Activated B cell treated with CpG ODN at 0.5 μM for 24 hours (primary cell): Measurements from ENCODE around the gene ACTR1B. TPM values are rescaled to one million over a fixed set of nuclear protein-coding genes. Genes with fewer than 3 reads are reported as not detected.
"Not testable (repeated sequence)": the region's sequence is repeated elsewhere in the genome, so short reads cannot be mapped to it uniquely, and the experiment has no call there.

Experiments used
- ATAC-seq: fragments of 200-7000 bp; cut with Tn5 transposase; one replicate; pipeline ENCODE4 v1.10.0; 2021; ENCODE audit warnings: low read depth, mild to moderate bottlenecking, moderate library complexity
- CTCF ChIA-PET: fragments of 350-600 bp; sonication (Branson Sonifier 250); formaldehyde crosslinking; loops from one replicate; lab custom pipeline; 2021; ENCODE audit warnings: antibody characterized with exemption; lab: Charles Lee
- POLR2A ChIA-PET: fragments of 350-600 bp; sonication (Branson Sonifier 250); formaldehyde crosslinking; loops from one replicate; lab custom pipeline; 2021; ENCODE audit warnings: antibody characterized with exemption; lab: Charles Lee
- DNase-seq: peaks from one replicate; pipeline ENCODE4 v3.0.0; 2022
- H3K27ac Mint-ChIP-seq: one replicate; pipeline ENCODE4 v1.8.0; 2020; ENCODE audit warnings: mixed read lengths
- H3K27me3 Mint-ChIP-seq: one replicate; pipeline ENCODE4 v1.8.0; 2021; ENCODE audit warnings: mixed read lengths
- H3K36me3 Mint-ChIP-seq: one replicate; pipeline ENCODE4 v1.8.0; 2021; ENCODE audit warnings: low read depth, mixed read lengths
- H3K4me1 Mint-ChIP-seq: one replicate; pipeline ENCODE4 v1.8.0; 2021; ENCODE audit warnings: mixed read lengths
- H3K4me3 Mint-ChIP-seq: one replicate; pipeline ENCODE4 v1.8.0; 2020; ENCODE audit warnings: mild to moderate bottlenecking, mixed read lengths
- H3K9me3 Mint-ChIP-seq: one replicate; pipeline ENCODE4 v1.8.0; 2020; ENCODE audit warnings: mixed read lengths
- intact Hi-C: fragments of 100-400 bp; cut with micrococcal nuclease; formaldehyde crosslinking; loops from one replicate; pipeline ENCODE4 v1.15.1; 2024
- total RNA-seq: library from RNA; stranded (reverse); gene quantifications from 2 replicates; pipeline ENCODE4 v1.2.3, GENCODE V29; 2022
- TF ChIP-seq, protein P1 (sequence below): fragments of 200-600 bp; IDR thresholded peaks from one replicate; pipeline ENCODE4 v1.8.0; 2022; ENCODE audit warnings: antibody characterized with exemption, mild to moderate bottlenecking

ACTR1B gene
- total RNA-seq, 1 donor from 2014 or later = 55.9 TPM

DNA sequence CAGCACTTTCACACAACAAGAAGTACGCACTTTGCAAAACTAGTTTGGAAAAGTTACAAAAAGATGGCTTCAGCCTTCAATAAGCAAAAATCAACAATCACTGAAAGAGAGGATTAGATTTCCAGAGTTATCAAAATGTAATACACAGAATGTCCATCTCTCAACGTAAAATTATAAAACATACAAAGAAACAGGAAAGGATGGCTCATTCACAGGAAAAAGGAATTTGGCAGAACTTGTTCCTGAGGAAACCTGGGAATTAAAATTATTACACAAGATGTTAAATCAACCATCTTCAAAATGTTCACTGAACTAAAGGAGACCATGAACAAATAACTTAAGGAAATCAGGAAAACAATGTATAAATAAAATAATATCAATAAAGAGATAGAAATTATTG lies 13.6 kb upstream of the ACTR1B start:
- TF ChIP-seq, protein P1, sequence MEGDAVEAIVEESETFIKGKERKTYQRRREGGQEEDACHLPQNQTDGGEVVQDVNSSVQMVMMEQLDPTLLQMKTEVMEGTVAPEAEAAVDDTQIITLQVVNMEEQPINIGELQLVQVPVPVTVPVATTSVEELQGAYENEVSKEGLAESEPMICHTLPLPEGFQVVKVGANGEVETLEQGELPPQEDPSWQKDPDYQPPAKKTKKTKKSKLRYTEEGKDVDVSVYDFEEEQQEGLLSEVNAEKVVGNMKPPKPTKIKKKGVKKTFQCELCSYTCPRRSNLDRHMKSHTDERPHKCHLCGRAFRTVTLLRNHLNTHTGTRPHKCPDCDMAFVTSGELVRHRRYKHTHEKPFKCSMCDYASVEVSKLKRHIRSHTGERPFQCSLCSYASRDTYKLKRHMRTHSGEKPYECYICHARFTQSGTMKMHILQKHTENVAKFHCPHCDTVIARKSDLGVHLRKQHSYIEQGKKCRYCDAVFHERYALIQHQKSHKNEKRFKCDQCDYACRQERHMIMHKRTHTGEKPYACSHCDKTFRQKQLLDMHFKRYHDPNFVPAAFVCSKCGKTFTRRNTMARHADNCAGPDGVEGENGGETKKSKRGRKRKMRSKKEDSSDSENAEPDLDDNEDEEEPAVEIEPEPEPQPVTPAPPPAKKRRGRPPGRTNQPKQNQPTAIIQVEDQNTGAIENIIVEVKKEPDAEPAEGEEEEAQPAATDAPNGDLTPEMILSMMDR = no peak
- POLR2A ChIA-PET = no interaction called here
- DNase-seq = no peak
- Mint-ChIP-seq H3K27me3 (no peaks in the 10 kb centered on the region), H3K36me3 (no peaks in the 10 kb centered on the region), H3K27ac (no peak overlapping the region), H3K4me1 (peaks cover 3% of the 10 kb centered on the region), H3K9me3 (no peaks in the 10 kb centered on the region), H3K4me3 (no peak overlapping the region)
- intact Hi-C loops = no loop called here
- CTCF ChIA-PET = no interaction called here
- no peak for ATAC-seq

DNA sequence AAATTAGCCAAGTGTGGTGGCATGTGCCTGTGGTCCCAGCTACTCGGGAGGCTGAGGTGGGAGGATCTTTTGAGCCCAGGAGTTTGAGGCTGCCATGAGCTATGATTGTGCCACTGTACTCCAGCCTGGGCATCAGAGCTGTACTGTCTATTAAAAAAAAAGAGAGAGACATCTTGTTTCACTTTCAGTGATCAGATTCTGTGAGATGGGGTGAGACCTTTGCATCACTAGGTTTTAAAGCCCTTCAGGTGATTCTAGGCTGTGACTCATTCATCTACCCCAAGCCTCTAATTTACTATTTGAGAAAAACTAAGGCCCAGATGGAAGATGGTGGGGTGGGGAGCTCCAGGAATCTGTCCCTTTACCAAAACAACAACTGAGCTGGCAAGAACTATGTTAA lies 12.8 kb upstream of the ACTR1B start:
- peaks cover 3% of the 10 kb centered on the region for H3K4me1 Mint-ChIP-seq
- CTCF ChIA-PET = no interaction called here
- POLR2A ChIA-PET = interaction anchor here (0.6 kb wide), 1 partner anchor 772 kb away, joined by 5 read pairs; no protein-coding TSS in a partner anchor
- no peaks in the 10 kb centered on the region for H3K36me3 Mint-ChIP-seq
- no peak overlapping the region for H3K4me3 Mint-ChIP-seq
- intact Hi-C loops = no loop called here
- TF ChIP-seq, protein P1 = no peak
- DNase-seq (no peak), ATAC-seq (no peak)
- no peaks in the 10 kb centered on the region for H3K27me3 Mint-ChIP-seq
- no peaks in the 10 kb centered on the region for H3K9me3 Mint-ChIP-seq
- no peak overlapping the region for H3K27ac Mint-ChIP-seq

DNA sequence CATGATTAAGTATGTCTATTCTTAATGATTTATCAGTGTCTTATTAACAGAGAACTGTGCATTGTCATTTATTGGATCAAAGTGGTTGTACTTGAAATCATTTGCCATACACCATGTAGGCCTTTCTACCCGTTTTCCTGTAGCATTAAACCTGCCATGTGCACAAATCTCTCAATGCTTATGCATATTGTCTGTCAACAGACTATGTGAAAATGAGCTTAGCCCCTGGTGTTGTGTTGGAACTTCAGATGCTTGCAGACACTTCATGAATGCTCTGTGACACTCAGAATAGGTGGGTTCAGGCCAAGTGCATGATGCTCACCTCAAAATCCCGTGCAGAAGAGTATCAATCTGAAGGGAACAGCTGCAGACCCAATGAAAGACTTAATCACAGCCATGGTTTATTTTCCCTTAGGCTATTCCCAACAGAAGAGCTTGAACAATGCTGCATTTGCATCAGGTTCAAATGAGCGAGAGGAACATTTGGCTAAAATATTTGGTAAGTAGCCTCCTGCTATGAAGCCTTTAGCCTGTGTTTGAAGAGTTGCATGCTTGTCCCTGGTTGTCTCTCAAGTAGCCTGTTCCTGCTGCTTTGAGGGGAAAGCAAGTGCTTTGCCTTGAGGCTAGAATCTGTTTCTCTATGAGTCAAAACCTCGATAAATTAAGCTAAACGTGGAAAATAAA lies 11.7 kb upstream of the ACTR1B start:
- no peaks in the 10 kb centered on the region for H3K27me3 Mint-ChIP-seq
- ATAC-seq (no peak), DNase-seq (no peak)
- CTCF ChIA-PET = interaction anchor here (1.4 kb wide), 1 partner anchor 11 kb away, joined by 4 read pairs; the partner anchor contains the start of gene ACTR1B
- intact Hi-C loops = no loop called here
- H3K9me3 Mint-ChIP-seq = no peaks in the 10 kb centered on the region
- H3K27ac Mint-ChIP-seq = no peak overlapping the region
- H3K4me3 Mint-ChIP-seq = no peak overlapping the region
- POLR2A ChIA-PET = interaction anchor here (1.4 kb wide), 1 partner anchor 30 kb away, joined by 3 read pairs; the partner anchor contains the start of gene COX5B
- TF ChIP-seq, protein P1 = no peak
- H3K36me3 Mint-ChIP-seq = no peaks in the 10 kb centered on the region
- peaks cover 3% of the 10 kb centered on the region for H3K4me1 Mint-ChIP-seq

DNA sequence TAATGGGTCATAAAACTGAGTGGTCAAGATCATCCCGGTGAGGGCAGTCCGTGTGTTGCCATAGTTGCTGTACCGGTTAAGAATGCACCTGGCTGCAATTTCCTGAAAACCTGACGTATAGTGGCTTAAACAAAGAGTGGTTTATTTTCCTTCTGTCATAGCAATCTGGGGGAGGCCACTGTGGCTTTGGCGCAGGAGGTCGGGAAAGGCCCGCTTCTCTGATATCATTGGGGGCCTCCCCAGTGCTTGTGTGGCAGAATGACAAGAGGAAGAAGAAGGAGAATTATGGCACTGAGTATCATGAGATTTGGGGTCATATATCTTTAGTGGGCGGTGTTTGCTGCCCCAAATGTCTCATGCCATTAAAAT lies 10.1 kb upstream of the ACTR1B start:
- ATAC-seq (no peak), DNase-seq (no peak)
- H3K27ac Mint-ChIP-seq = no peak overlapping the region
- no peak overlapping the region for H3K4me3 Mint-ChIP-seq
- no peaks in the 10 kb centered on the region for H3K9me3 Mint-ChIP-seq
- TF ChIP-seq, protein P1 = no peak
- intact Hi-C loops = no loop called here
- CTCF ChIA-PET = no interaction called here
- H3K27me3 Mint-ChIP-seq = no peaks in the 10 kb centered on the region
- POLR2A ChIA-PET = interaction anchor here (1.5 kb wide), 1 partner anchor 10 kb away, joined by 8 read pairs; the partner anchor contains the start of gene ACTR1B
- H3K36me3 Mint-ChIP-seq = no peaks in the 10 kb centered on the region
- H3K4me1 Mint-ChIP-seq = peaks cover 7% of the 10 kb centered on the region

DNA sequence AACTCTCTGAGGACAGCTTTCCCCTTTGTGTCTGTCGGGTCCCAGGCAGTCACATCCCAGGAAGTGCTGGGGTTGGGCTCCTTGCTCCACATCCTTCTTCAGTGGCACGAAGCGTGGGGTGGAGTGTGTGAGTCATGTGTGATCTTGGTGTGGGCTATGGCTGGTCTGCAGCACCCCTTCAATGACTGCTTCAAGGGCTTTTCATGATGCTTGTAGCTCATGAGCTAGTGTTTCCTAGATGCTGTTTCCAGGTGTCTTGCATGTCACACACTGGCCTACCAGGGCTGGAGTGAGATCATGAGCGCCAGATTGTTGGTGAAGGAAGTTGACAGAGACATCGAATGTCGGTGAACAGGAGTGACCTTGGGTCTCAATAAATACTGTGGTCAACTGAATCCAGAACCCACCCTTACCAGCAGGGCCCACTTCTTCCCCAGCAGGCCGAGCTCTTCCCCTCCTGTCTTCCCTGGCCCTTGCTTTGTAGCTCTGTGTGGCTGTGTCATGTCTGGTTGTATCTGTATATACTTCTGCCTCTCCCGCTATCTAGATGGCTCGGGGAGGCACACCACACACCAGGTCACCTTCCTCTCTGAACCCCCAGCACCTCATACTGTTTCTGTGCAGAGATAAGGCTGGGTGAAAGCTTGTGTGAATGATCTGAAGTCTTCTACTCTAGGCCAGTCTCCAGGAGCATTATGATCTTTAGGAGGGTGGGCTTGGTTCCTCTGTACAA lies 9.5 kb upstream of the ACTR1B start:
- peaks cover 7% of the 10 kb centered on the region for H3K4me1 Mint-ChIP-seq
- H3K27me3 Mint-ChIP-seq = no peaks in the 10 kb centered on the region
- no peak for DNase-seq
- no peak for ATAC-seq
- no peaks in the 10 kb centered on the region for H3K9me3 Mint-ChIP-seq
- H3K36me3 Mint-ChIP-seq = no peaks in the 10 kb centered on the region
- intact Hi-C loops = no loop called here
- POLR2A ChIA-PET = interaction anchor here (1.5 kb wide), 1 partner anchor 10 kb away, joined by 8 read pairs; the partner anchor contains the start of gene ACTR1B
- CTCF ChIA-PET = no interaction called here
- no peak overlapping the region for H3K27ac Mint-ChIP-seq
- TF ChIP-seq, protein P1 = no peak
- no peak overlapping the region for H3K4me3 Mint-ChIP-seq

DNA sequence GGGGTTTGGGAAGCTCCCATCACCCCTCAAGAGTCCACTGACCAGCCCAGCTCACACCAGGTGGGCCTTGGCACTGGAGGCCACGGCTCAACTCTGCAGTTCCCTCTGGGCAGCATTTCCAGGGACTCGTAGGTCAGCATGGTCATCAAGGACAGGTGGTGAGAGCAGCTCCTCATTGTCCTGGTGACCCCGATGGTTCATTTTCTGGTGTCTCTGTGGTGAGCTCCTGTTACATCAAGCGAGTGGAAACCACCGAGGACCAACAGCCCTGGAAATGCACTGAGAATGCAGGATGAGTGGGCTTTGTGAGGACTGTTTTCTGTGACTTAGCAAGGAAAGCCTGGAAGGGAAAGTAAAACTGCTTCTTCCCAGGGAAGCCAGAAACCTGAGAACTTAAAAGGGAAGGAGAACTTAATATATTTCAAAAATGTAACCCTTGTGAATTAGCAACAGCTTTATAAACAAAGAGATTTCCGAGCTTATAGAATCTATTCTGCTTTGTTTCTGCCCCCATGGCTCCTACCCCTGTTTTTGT lies 8.8 kb upstream of the ACTR1B start:
- intact Hi-C loops, H3K4me1 Mint-ChIP-seq, ATAC-seq, DNase-seq, H3K27ac Mint-ChIP-seq, H3K4me3 Mint-ChIP-seq, H3K36me3 Mint-ChIP-seq, H3K9me3 Mint-ChIP-seq, CTCF ChIA-PET, H3K27me3 Mint-ChIP-seq: not testable (repeated sequence)
- POLR2A ChIA-PET = interaction anchor here (1.5 kb wide), 1 partner anchor 9 kb away, joined by 8 read pairs; the partner anchor contains the start of gene ACTR1B
